Lower leg skin (tissue), 3 donors: Measurements from ENCODE around the gene RAMP2.

Experiments
- POLR2A ChIP-seq, 2 donors: fragments of 450-650 bp; IDR thresholded peaks; one replicate each; pipeline ENCODE4 v1.6.1; 2016 to 2017; ENCODE audit warnings: antibody characterized with exemption in 2 of 2, mild to moderate bottlenecking in 1 of 2, moderate library complexity in 1 of 2
- TF ChIP-seq, protein P1 (sequence below), 3 donors: fragments of 450-650 bp; IDR thresholded peaks; one replicate each; pipeline ENCODE4 v1.5.1; 2016; ENCODE audit warnings: antibody characterized with exemption in 3 of 3, mild to moderate bottlenecking in 3 of 3, moderate library complexity in 2 of 3

DNA sequence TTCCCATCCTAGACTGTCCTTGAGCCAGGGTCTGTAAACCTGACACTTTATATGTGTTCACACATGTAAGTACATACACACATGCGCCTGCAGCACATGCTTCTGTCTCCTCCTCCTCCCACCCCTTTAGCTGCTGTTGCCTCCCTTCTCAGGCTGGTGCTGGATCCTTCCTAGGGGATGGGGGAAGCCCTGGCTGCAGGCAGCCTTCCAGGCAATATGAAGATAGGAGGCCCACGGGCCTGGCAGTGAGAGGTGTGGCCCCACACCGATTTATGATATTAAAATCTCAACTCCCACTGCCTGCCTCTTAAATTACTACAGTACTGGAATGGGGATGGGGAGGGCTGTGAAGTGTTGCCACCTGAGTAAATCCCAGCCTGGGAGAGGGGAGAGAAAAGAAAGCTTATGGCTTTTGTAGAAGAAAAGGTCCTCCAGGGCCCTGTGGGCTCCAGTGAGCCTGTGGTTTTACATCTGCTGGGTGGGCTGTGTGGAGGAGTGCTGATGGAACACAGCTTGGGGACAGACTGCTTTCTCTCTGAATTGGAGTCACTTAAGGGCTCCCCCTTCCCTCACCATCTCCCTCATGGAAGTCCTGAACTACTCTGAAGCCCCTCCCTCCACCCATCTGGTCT is 18.4 kb downstream of the RAMP2 start:
- TF ChIP-seq, protein P1, sequence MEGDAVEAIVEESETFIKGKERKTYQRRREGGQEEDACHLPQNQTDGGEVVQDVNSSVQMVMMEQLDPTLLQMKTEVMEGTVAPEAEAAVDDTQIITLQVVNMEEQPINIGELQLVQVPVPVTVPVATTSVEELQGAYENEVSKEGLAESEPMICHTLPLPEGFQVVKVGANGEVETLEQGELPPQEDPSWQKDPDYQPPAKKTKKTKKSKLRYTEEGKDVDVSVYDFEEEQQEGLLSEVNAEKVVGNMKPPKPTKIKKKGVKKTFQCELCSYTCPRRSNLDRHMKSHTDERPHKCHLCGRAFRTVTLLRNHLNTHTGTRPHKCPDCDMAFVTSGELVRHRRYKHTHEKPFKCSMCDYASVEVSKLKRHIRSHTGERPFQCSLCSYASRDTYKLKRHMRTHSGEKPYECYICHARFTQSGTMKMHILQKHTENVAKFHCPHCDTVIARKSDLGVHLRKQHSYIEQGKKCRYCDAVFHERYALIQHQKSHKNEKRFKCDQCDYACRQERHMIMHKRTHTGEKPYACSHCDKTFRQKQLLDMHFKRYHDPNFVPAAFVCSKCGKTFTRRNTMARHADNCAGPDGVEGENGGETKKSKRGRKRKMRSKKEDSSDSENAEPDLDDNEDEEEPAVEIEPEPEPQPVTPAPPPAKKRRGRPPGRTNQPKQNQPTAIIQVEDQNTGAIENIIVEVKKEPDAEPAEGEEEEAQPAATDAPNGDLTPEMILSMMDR (IDR thresholded peaks at IDR 0.05) = no peak
- no peak for TF ChIP-seq POLR2A (IDR thresholded peaks at IDR 0.05)
